Psoas muscle (tissue), 8 donors: ENCODE results near the gene MYPOP. TPM values are rescaled to one million over a fixed set of nuclear protein-coding genes. Genes with fewer than 3 reads are reported as not detected.

Experiments
- ATAC-seq, 4 donors: fragments of 200-7000 bp; cut with Tn5 transposase; one replicate each; pipeline ENCODE4 v1.9.1; 2020; ENCODE audit warnings: moderate library complexity in 3 of 4, mild to moderate bottlenecking in 2 of 4
- DNase-seq, 2 donors: peaks; one replicate each; pipeline ENCODE4 v3.0.0-alpha.2; 2020
- H3K27ac ChIP-seq: fragments of 200-600 bp; one replicate; pipeline ENCODE4 v1.8.0; 2022
- H3K27me3 ChIP-seq, 3 donors: fragments of 200-600 bp in 1 of 3; one replicate each; pipeline versions ENCODE4 v1.6.1 to v1.8.0; 2013 to 2022; ENCODE audit warnings: low read length in 2 of 3, mild to moderate bottlenecking in 2 of 3, moderate library complexity in 1 of 3; ENCODE audit not compliant: insufficient read depth in 3 of 3
- H3K36me3 ChIP-seq, 2 donors: fragments of 200-600 bp in 1 of 2; one replicate each; pipeline versions ENCODE4 v1.6.1 to v1.8.0; 2013 to 2022; ENCODE audit warnings: low read depth in 1 of 2, mild to moderate bottlenecking in 1 of 2, moderate library complexity in 1 of 2; ENCODE audit not compliant: insufficient read depth in 1 of 2
- H3K4me1 ChIP-seq: fragments of 200-600 bp; one replicate; pipeline ENCODE4 v1.8.0; 2022
- H3K4me3 ChIP-seq: fragments of 200-600 bp; one replicate; pipeline ENCODE4 v1.8.0; 2022; ENCODE audit warnings: mild to moderate bottlenecking
- H3K9me3 ChIP-seq: fragments of 200-600 bp; one replicate; pipeline ENCODE4 v1.8.0; 2022
- WGBS, 3 donors: extraction: QIAGEN DNeasy Blood & Tissue Kit; methylation state at CpG; one replicate each; pipeline versions ENCODE4 v1.1.6 to v1.1.7; 2013; 5-methylcytosine and 5-hydroxymethylcytosine counted together
- intact Hi-C, 2 donors: fragments of 100-400 bp; cut with DNase I; formaldehyde crosslinking; loops; one replicate each; pipeline versions ENCODE4 v1.11.0 to v1.14.2; 2022
- polyA plus RNA-seq, 3 donors: library from polyadenylated mRNA; stranded (reverse); fragments of 200-250 nt; gene quantifications; one replicate each; pipeline ENCODE4 v1.2.3, GENCODE V29; 2013
- total RNA-seq, 4 donors: library from RNA; stranded (reverse); fragmentation: NEBNext Ultra II Directional in 2 of 4; extraction: Animal tissue kit (Norgen Biotek cat#: 25700) in 2 of 4; gene quantifications; one replicate each; pipeline versions ENCODE4 v1.2.1 to v1.2.4, GENCODE V29; 2021 to 2023
- TF ChIP-seq, protein P1 (sequence below): fragments of 200-600 bp; IDR thresholded peaks from one replicate; pipeline ENCODE4 v1.8.0; 2022; ENCODE audit warnings: antibody characterized with exemption
- donor health status: healthy with polysubstance abuse.
- donor health status: DM: no; HTN: no; CAD: no; lungs with moderate emphysema.
- donor health status: Bipolar disorder and iron deficiency.
- donor health status: healthy.
- donor health status: DM: yes; HTN: yes; CAD: no.
- donor health status: DM: no; HTN: no; CAD: no.
- donor health status: DM: no; HTN: no; CAD: no.
- donor health status: DM: yes; HTN: yes; CAD: no.

Gene MYPOP
- total and polyA plus RNA-seq, 7 donors, result 10.6 to 20.7 (median 13.0) TPM

DNA sequence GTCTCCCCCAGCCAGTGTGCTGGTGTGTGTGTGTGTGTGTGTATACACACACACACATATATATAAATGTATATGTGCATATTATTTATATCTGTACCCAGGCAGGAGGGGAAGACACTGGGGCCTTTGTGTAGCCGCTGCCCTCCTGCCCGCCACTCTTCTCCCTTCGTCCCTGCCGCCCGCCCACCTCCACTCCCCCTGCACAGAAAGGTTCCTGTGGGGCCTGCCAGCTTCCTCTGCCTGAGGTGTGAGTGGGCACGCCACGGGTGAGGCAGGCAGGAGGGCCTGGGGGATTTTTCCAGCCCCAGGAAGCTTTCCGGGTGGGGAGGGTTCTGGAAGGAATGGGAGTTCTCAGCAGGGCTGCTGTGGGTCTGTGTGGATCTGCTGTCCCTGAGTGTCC lies 23.4 kb downstream of the MYPOP start:
- Histone ChIP-seq H3K36me3 (peaks cover 0 to 10% of the 10 kb centered on the region in 2 donors), H3K9me3 (no peaks in the 10 kb centered on the region), H3K27me3 (peaks cover 0 to 5% (median 4%) of the 10 kb centered on the region in 3 donors), H3K4me1 (peaks cover 17% of the 10 kb centered on the region), H3K4me3 (no peak overlapping the region), H3K27ac (no peak overlapping the region)
- TF ChIP-seq, protein P1, sequence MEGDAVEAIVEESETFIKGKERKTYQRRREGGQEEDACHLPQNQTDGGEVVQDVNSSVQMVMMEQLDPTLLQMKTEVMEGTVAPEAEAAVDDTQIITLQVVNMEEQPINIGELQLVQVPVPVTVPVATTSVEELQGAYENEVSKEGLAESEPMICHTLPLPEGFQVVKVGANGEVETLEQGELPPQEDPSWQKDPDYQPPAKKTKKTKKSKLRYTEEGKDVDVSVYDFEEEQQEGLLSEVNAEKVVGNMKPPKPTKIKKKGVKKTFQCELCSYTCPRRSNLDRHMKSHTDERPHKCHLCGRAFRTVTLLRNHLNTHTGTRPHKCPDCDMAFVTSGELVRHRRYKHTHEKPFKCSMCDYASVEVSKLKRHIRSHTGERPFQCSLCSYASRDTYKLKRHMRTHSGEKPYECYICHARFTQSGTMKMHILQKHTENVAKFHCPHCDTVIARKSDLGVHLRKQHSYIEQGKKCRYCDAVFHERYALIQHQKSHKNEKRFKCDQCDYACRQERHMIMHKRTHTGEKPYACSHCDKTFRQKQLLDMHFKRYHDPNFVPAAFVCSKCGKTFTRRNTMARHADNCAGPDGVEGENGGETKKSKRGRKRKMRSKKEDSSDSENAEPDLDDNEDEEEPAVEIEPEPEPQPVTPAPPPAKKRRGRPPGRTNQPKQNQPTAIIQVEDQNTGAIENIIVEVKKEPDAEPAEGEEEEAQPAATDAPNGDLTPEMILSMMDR, result no peak
- 69 to 79% (median 77%) methylated on average over 8 of the region's 8 CpGs for WGBS, 3 donors
- ATAC-seq (no peak), DNase-seq (no peak)
- intact Hi-C loops, result no loop called here

DNA sequence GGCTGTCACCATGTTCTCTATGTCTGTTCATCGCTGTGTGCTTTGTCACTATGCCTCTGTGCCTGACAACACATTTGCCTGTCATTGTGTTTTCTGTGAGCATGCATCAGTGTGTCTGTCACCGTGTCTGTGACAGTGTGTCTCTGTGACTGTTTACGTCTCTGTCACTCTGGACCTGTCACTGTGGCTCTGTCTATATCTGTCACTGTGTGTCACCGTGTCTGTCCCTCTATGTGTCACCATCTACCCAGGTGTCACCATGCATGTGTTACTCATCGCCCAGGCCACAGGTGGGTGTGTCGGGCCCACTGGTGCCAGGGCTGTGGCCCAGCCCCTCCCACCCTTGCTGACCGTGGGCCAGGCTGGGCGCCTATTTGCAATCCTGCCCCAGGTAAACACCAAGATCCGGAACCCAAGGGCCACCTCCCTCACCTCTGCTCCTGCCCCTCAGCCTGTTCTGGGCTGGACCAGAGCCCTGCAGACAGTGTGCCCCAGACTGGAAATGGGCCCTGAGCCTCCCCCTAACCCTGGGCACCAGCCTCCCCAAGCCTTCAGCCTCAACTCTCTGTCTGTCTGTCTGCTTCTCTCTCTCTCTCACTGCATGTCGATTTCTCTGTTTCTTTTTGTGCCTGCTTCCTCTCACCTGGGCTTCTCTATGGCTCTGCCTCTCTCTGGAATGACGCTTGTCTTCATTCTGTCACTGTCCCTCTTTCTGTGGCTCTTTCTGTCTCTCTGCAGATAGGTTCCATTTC lies 24.2 kb downstream of the MYPOP start:
- no peaks in the 10 kb centered on the region for H3K9me3 ChIP-seq
- DNase-seq, result no peak
- TF ChIP-seq, protein P1, result no peak
- intact Hi-C loops, result no loop called here
- H3K36me3 ChIP-seq, result peaks cover 0 to 5% of the 10 kb centered on the region in 2 donors
- peak; percentile 75 to 89 (median 84) for ATAC-seq
- H3K27ac ChIP-seq, result peak overlapping the region; percentile 2
- 75 to 83% (median 81%) methylated on average over 11 of the region's 11 CpGs for WGBS, 3 donors
- H3K4me1 ChIP-seq, result peaks cover 9% of the 10 kb centered on the region
- no peak overlapping the region for H3K4me3 ChIP-seq
- H3K27me3 ChIP-seq, result peaks cover 0 to 5% (median 4%) of the 10 kb centered on the region in 3 donors

DNA sequence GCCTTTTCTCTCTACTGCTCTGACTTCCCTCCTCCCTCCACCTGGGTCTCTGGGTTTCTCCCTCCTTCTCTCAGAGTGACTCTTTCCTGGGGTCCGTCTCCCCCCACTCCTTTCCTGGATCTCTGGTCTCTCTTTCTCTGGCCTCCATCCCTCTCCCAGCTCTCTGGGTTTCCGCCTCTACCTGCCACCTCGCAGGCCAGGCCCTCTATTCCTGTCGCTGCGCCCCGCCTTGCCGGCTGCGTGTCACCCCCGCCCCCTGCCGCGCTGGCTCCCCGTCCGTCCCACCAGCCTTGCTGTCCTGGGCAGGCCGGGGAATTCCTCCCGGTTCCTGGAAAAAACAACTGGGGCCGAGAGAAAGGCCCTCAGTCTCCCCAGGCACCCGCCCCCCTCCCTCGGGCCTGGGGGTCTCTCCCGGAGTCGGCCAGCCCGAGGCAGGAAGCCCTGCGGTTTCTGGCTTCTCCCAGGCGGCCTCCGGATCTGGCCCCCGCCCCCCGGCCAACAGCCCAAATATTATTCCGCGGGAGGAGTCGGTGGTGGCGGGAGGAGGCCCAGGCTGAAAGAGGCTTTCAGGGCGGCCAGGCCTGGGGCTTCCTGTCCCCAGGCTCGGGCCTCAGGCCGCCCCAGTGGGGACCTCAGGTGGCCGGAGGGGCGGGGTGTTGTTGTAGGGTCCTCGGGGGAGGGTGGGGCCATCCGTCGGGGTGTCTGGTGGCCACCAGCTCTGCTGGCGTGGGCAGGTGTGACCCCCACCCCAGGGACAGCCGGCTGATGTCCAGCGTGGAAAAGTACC lies 25.8 kb downstream of the MYPOP start:
- peak; percentile 46 to 54 for DNase-seq
- ATAC-seq, result peak in 1 of 4 donors; percentile 24
- H3K9me3 ChIP-seq, result no peaks in the 10 kb centered on the region
- peaks cover 0 to 5% (median 4%) of the 10 kb centered on the region in 3 donors for H3K27me3 ChIP-seq
- WGBS, 3 donors, result 13 to 20% (median 18%) methylated on average over 38 to 41 of the region's 41 CpGs
- H3K27ac ChIP-seq, result peak overlapping the region; percentile 46
- TF ChIP-seq, protein P1, result no peak
- peak overlapping the region; percentile 31 for H3K4me3 ChIP-seq
- intact Hi-C loops, result no loop called here
- H3K4me1 ChIP-seq, result no peaks in the 10 kb centered on the region
- H3K36me3 ChIP-seq, result peaks cover 0 to 5% of the 10 kb centered on the region in 2 donors

DNA sequence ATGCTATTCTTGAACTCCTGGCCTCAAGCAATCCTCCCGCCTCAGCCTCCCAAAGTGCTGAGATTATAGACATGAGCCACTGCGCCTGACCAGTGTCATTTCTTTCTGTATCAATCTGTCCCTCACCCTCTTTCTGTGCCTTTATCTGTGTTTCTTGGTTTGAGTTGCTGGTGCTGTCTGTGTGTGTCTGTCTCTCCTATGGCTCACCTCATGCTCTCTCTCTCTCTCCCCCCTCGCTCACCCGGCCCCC lies 26.3 kb downstream of the MYPOP start:
- H3K4me3 ChIP-seq, result no peak overlapping the region
- TF ChIP-seq, protein P1, result no peak
- peaks cover 0 to 2% of the 10 kb centered on the region in 2 donors for H3K36me3 ChIP-seq
- no peaks in the 10 kb centered on the region for H3K9me3 ChIP-seq
- DNase-seq (no peak), ATAC-seq (no peak)
- WGBS, 3 donors, result 52 to 61% (median 58%) methylated on average over 4 of the region's 4 CpGs
- no peaks in the 10 kb centered on the region for H3K4me1 ChIP-seq
- intact Hi-C loops, result no loop called here
- peaks cover 0 to 5% (median 4%) of the 10 kb centered on the region in 3 donors for H3K27me3 ChIP-seq
- no peak overlapping the region for H3K27ac ChIP-seq
